NCI-H146 treated with DMSO at 0.1 percent for 48 hours (cell line): ENCODE results near the gene PCDH15.

Experiments used
- DNase-seq: peaks from one replicate; lab custom pipeline; 2025; ENCODE audit not compliant: unreplicated experiment; lab: John Stamatoyannopoulos, UW

Gene PCDH15

DNA sequence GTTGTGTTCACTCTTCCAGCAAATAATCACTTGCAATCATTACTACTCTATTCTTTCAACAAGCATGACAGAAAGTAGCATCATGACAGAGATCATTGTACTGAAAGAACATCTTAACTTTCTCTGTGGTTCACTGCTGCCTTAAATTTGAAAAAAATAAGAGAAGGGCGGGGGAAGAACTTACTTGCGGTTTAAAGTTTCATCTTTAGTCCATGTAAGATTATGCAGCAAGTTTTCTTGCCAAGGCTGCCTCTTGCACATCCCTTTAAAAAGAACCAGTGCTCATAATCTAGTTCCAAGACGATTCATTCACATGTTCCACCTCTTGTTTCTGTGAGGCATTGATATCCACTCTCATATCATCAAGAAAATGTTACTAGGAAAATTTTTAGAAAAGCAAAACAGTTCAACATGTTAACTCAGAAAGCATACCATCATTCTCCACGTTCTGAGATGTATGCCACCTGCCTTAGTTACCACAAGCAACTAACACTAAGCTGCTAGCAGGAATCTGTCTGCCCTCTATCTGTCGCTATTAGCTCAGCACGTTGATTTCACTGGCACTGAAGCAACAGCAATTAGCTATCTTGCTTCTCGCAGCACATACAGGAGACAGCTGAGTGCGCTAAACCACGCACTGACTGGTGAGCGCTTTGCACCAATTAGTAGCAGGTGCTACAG lies at the start of gene PCDH15:
TSS of gene PCDH15 (minus strand) at position 491 of the 681 bp plus-strand sequence. CDS start 136,969 bp downstream, outside the sequence.
- DNase-seq: peak; percentile 74

DNA sequence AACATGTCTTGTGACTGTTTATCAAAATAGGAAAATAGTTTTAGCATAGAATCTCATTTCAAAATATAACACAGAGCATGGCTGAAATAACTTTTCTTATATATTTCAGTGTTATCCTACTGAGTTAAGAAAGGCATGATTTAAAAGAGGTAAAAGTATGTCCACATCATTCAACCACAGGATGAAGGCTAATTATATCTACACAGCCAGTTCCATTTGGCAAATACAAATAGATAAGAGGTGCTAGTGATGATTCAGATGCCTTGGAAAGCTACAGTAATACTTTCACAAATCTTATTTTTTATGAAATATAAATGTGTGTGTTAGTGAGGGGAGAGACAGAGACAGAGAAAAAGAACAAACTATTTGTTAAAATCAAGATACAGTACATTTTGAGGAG lies 42.9 kb upstream of the PCDH15 start:
- no peak for DNase-seq

DNA sequence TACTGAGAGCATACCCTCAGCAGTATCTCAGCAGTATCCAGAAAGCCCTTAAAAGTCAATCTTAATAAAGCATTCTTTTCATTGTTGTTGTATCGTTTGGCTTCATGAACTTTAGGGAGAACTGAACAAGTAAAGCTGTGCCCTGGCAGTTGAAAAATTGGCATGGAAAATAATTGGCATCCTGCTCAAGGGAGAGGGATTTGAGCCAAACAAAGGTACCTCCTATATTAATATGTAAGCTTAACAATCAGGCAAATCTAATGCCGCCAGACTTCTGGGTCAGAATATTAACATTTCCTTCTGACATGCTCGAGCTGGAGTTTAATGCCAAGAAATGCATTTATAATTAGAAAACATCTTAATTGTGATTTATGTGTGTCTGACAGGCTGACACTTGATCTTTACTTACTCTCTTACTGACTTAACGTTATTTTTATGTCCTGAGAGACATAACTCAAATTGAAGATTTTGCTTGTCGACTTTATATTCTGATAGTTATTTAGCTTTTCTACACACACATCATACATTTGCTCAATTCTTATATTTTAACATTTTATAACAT lies 42.1 kb upstream of the PCDH15 start:
- no peak for DNase-seq

DNA sequence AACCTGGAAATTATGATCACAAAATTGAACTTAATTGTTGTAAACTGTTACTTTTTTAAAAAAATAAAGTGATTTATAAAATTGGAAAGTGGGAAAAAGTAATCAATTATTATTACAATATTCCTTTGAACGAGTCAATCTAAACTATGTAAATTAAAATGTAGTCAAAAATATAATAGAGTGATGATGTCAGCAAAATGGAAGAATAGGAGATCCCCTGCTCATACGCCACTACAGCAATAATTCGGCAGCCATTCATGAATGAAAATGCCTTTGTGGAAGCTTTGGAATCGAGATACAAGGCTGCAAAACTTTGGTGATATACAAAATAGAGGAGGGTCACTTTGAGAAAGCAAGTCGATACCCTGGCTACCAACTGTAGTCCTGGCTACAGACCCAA lies 36.4 kb upstream of the PCDH15 start:
- DNase-seq: no peak

- DNase-seq: no peak
These were observed 32.0 kb upstream of the PCDH15 start for GRCh38 chr10:54833029-54833428.

DNA sequence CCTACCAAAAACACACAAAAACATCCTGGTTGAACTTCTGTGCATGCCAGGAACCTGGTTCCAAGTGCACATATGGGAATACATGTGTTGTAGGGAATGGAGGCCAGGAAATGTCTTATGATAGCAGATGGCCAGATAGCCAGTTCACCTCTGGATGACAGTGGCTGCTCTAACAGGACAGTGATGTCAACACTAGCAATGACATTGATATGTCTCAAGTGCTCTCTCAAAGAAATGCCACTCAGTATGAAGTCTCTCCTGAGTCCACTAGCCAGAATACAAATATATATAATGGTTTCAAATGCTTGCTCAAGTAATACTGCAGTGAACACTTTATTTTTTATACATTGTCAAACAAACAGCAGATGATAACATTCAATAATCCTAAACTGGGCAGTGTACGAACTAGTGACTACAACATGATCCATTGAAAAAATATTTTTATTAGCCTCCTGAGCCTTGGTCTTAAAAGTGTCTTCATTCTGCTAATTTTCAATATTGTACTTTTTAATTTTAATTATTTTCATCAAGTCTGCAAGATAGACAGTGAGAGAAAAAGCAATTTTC lies 26.0 kb upstream of the PCDH15 start:
- DNase-seq: no peak

GRCh38 chr10:54815583-54815982 lies 14.6 kb upstream of the PCDH15 start:
- DNase-seq: no peak

GRCh38 chr10:54808186-54808935 lies 7.3 kb upstream of the PCDH15 start:
- DNase-seq: no peak

GRCh38 chr10:54799506-54799905 lies 1.5 kb downstream of the PCDH15 start:
- DNase-seq: peak; percentile 9

- DNase-seq: no peak
These were observed 3.3 kb downstream of the PCDH15 start for GRCh38 chr10:54797636-54798321.

DNA sequence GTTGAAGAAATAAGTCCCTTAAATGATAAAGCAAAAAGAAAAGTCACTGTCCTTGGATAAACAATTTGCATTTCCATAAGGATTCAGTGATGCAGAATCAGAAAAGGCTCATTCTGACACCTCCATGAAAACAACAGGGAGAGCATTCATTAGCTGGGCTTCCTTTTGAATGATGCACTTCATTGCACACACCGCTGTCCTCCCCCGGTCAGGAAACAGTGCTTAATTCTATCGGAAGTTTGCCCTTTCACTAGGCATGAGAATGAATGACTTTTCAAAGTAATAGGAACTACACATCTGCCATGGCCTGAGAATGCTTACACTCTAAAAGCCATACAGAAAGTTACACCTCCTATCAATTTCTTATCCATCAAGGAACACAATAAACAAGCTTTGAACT lies 4.2 kb downstream of the PCDH15 start:
- no peak for DNase-seq

DNA sequence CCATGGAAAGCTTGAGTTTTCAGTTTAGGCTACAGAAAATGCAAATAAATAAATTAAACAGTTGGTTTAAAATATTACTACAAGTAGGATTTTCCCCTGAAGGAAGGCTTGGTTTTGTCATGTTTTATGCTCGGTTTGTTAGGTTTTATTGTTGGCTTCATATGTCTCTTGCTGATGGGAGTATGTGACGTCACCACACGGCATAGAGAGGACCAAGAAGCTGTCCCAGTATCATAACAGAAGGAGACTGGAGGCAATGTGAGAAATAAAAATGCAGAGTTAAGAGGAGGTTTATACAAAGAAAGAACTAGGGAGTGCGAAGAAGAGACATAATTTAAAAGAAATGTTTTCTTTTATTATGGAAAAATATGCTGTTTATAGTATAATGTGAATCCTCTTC lies 24.4 kb downstream of the PCDH15 start:
- DNase-seq: no peak

DNA sequence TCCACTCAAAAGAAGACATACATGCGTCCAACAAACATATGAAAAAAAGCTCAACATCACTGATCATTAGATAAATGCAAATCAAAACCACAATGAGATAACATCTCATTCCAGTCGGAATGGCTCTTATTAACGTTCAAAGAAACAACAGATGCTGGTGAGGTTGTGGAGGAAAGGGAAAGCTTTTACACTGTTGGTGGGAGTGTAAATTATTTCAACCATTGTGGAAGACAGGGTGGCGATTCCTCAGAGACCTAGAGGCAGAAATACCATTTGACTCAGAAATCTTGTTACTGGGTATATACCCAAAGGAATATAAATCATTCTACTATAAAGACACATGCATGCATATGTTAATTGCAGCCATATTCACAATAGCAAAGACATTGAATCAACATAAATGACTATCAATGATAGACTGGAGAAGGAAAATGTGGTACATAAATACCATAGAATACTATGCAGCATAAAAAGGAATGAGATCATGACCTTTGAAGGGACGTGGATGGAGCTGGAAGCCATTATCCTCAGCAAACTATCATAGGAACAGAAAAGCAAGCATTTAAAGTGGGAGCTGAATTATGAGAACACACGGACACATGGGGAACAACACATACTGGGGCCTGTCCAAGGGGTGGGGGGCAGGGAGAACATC lies 28.4 kb downstream of the PCDH15 start:
- DNase-seq: no peak

DNA sequence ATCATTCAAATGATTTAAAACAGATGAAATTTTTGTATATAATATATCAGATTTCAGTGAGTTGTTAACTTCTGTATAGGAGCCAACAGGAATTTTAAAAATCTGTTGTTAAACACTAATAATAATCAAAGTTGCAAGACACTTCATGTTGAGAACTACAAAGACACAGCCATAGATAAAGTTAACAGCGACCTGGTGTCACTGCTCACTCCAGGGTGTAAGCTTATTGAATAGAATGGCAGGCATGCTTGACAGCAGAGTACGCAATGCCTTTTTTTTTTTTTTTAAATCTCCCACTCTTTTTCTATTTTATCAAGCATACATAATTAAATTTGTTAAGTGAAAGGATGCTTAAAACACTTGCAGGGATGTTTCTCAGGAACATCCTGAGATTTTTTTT lies 32.0 kb downstream of the PCDH15 start:
- no peak for DNase-seq

DNA sequence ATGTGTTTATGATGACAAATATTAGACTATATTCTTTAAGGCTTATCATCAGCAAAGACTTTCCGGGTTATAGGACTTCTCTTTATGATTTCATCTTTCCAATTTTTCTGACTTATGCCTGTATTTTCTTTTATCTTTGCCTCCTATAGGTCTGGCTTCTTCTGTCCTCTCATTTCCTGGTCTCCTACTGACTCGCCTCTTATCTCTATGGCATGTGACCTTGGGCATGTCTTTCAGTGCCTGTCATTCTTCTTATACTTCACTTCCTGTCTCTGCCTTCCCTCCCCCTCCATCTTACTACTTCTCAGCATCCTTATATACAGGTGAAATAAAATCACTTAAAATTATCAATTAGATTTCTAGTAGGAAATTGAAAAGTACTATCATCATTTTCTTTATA lies 42.2 kb downstream of the PCDH15 start:
- DNase-seq: no peak

DNA sequence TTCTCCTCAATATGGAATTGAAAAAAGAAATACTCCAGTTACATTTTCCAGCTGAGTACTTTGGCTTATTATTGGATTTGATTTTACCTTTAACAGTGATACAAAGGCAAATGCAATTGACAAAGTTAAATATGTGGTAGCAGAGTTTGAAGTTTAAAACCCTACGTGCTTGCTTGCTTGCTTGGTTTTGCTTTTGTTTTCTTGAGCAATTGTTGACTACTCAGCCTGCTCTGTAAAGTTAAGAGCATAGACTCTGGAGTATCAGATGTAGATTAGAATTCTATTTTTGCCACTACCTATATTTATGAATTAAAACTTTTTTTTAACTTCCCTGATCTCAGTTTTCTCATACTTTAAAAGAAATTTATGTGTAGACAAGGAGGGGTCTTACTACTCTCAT lies 51.4 kb downstream of the PCDH15 start:
- no peak for DNase-seq

DNA sequence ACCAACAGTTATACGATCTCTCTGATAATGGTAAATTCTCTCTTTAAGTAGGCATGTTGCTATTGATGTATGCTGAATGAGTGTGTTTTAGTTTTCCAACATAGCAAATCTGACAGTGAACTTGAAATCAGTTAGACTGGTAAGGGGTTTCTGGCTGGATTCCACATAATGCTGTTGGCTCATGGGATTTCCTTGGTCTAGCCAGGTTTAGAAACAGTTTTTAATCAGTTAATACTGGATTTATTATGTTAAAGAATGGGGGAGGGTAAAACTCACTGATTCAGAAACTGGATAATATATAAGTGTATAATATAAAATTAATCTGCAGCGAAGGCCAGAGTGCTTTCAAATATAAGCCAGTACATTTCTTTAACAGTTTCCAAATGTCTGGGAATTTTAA lies 55.6 kb downstream of the PCDH15 start:
- no peak for DNase-seq

DNA sequence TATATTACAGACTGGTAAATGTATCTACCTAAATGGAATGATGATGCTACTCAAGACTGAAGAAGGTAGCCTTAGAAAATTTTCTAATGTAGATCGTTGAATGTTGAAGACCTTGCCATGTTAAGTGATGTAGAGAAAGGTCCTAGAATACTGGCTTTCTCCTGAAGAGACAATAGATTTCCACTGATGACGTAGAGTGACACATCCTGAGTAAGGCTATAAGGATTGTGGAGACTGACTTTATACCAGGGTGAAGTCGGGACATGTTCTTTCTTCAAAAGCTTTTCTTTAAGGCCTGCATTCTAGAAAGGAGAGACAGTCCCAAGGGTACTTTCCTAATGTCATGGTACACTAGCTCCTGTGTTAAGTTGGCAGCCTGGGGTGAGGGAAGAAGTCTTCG lies 58.6 kb downstream of the PCDH15 start:
- no peak for DNase-seq

DNA sequence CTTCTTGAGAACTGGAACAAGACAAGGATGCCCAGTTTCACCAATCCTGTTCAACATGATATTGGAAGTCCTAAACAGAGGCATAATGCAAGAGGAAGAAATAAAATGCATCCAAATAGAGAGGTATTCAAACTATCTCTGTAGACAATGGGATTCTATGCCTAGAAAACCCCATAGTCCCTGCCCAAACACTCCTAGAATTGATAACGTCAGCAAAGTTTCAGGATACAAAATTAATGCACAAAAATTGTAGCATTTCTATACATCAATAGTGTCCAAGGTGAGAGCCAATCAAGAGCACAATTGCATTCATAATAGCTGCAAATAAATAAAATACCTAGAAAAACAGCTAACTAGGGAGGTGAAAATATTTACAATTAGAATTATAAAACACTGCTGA lies 72.5 kb downstream of the PCDH15 start:
- DNase-seq: no peak

GRCh38 chr10:54722075-54722474 lies 79.0 kb downstream of the PCDH15 start:
- no peak for DNase-seq

DNA sequence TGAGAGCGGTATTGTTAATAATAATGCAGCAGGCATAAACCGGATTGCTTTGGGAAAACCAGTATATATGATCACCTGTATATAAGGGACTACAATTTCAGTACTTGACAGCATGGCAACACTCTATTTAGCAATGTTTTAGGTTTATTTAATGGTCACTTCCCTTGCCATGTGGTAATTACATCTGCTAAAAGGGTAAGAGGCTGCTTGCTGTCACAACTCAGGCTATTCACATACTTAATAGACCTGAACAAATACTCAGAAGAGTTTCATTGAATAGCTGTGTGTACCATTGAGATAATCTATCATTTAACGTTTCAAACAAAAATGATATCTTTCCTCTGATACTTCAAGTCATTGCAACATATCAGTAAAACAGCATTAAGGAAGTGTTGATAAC lies 90.1 kb downstream of the PCDH15 start:
- peak; percentile 5 for DNase-seq
